ENCODE measurements around the gene EXOC4.

The EXOC4 gene

GRCh38 chr7:133547981-133548380 is 295.1 kb downstream of the EXOC4 start:
- in situ Hi-C loops (cut with HindIII; ENCODE audit: low sequenced_read_pairs) = no loop called here
- no peak for TF ChIP-seq CTCF (IDR thresholded peaks at IDR 0.05; ENCODE audit: low read depth, low read length, missing control alignments)
- H3K4me3 ChIP-seq (ENCODE audit: low read depth, low read length) = no peak overlapping the region
- DNase-seq (ENCODE audit: low read depth) = no peak

GRCh38 chr7:133549633-133550032 is 296.8 kb downstream of the EXOC4 start:
- no peak for TF ChIP-seq CTCF (IDR thresholded peaks at IDR 0.05; ENCODE audit: low read depth, low read length, missing control alignments)
- no peak overlapping the region for H3K4me3 ChIP-seq (ENCODE audit: low read depth, low read length)
- DNase-seq (ENCODE audit: low read depth) = no peak
- in situ Hi-C loops (cut with HindIII; ENCODE audit: low sequenced_read_pairs) = no loop called here

- no peak for TF ChIP-seq CTCF (IDR thresholded peaks at IDR 0.05; ENCODE audit: low read depth, low read length, missing control alignments)
- no peak overlapping the region for H3K4me3 ChIP-seq (ENCODE audit: low read depth, low read length)
- no peak for DNase-seq (ENCODE audit: low read depth)
- in situ Hi-C loops (cut with HindIII; ENCODE audit: low sequenced_read_pairs) = no loop called here
Observed at GRCh38 chr7:133550145-133550544, 297.3 kb downstream of the EXOC4 start.

- DNase-seq (ENCODE audit: low read depth) = no peak
- in situ Hi-C loops (cut with HindIII; ENCODE audit: low sequenced_read_pairs) = no loop called here
- no peak for TF ChIP-seq CTCF (IDR thresholded peaks at IDR 0.05; ENCODE audit: low read depth, low read length, missing control alignments)
- H3K4me3 ChIP-seq (ENCODE audit: low read depth, low read length) = no peak overlapping the region
Observed at GRCh38 chr7:133550811-133551210, 297.9 kb downstream of the EXOC4 start.

GRCh38 chr7:133551466-133551865 is 298.6 kb downstream of the EXOC4 start:
- no peak overlapping the region for H3K4me3 ChIP-seq (ENCODE audit: low read depth, low read length)
- no peak for DNase-seq (ENCODE audit: low read depth)
- in situ Hi-C loops (cut with HindIII; ENCODE audit: low sequenced_read_pairs) = no loop called here
- no peak for TF ChIP-seq CTCF (IDR thresholded peaks at IDR 0.05; ENCODE audit: low read depth, low read length, missing control alignments)

GRCh38 chr7:133552079-133552478 is 299.2 kb downstream of the EXOC4 start:
- H3K4me3 ChIP-seq (ENCODE audit: low read depth, low read length) = no peak overlapping the region
- in situ Hi-C loops (cut with HindIII; ENCODE audit: low sequenced_read_pairs) = no loop called here
- no peak for DNase-seq (ENCODE audit: low read depth)
- TF ChIP-seq CTCF (IDR thresholded peaks at IDR 0.05; ENCODE audit: low read depth, low read length, missing control alignments) = no peak

GRCh38 chr7:133554330-133554729 is 301.5 kb downstream of the EXOC4 start:
- in situ Hi-C loops (cut with HindIII; ENCODE audit: low sequenced_read_pairs) = no loop called here
- H3K4me3 ChIP-seq (ENCODE audit: low read depth, low read length) = no peak overlapping the region
- TF ChIP-seq CTCF (IDR thresholded peaks at IDR 0.05; ENCODE audit: low read depth, low read length, missing control alignments) = no peak
- DNase-seq (ENCODE audit: low read depth) = no peak

All from astrocyte of the cerebellum (primary cell).